CD8-positive, alpha-beta memory T cell (primary cell): ENCODE results near the gene DNHD1. TPM values are rescaled to one million over a fixed set of nuclear protein-coding genes. Genes with fewer than 3 reads are reported as not detected.

Source experiments
- CTCF ChIA-PET: fragments of 350-600 bp; sonication (Branson Sonifier 250); formaldehyde crosslinking; loops from one replicate; lab custom pipeline; 2021; ENCODE audit warnings: antibody characterized with exemption; lab: Charles Lee
- POLR2A ChIA-PET: fragments of 350-600 bp; sonication (Branson Sonifier 250); formaldehyde crosslinking; loops from one replicate; lab custom pipeline; 2021; ENCODE audit warnings: antibody characterized with exemption; lab: Charles Lee
- DNase-seq, 5 donors: peaks; one replicate each; pipeline versions ENCODE4 v3.0.0 to v3.0.0-alpha.2; 2020 to 2022; ENCODE audit warnings: mixed read lengths in 1 of 5
- H3K27ac ChIP-seq: one replicate; pipeline ENCODE4 v1.7.0; 2013; ENCODE audit warnings: low read depth, mild to moderate bottlenecking, low read length, moderate library complexity
- H3K27me3 ChIP-seq: 2 replicates; pipeline ENCODE4 v1.7.0; 2013; ENCODE audit warnings: low read length, mild to moderate bottlenecking; ENCODE audit not compliant: insufficient read depth, poor library complexity, severe bottlenecking
- H3K36me3 ChIP-seq: 2 replicates; pipeline ENCODE4 v1.7.0; 2013; ENCODE audit warnings: mild to moderate bottlenecking, low read length, moderate library complexity; ENCODE audit not compliant: insufficient read depth
- H3K4me1 ChIP-seq: 2 replicates; pipeline ENCODE4 v1.7.0; 2013; ENCODE audit warnings: mild to moderate bottlenecking, low read length, moderate library complexity; ENCODE audit not compliant: insufficient read depth
- H3K4me3 ChIP-seq: 2 replicates; pipeline ENCODE4 v1.7.0; 2013; ENCODE audit warnings: mild to moderate bottlenecking, low read length
- H3K9me3 ChIP-seq: 2 replicates; pipeline ENCODE4 v1.7.0; 2013; ENCODE audit warnings: mild to moderate bottlenecking, low read length
- H3K27ac Mint-ChIP-seq, 8 donors: one replicate each; pipeline ENCODE4 v1.8.0; 2020 to 2021; ENCODE audit warnings: mixed read lengths in 8 of 8, mild to moderate bottlenecking in 6 of 8, inconsistent platforms in 3 of 8, moderate library complexity in 3 of 8
- H3K27me3 Mint-ChIP-seq, 2 donors: one replicate each; pipeline ENCODE4 v1.8.0; 2020 to 2021; ENCODE audit warnings: mixed read lengths in 2 of 2, mild to moderate bottlenecking in 1 of 2, moderate library complexity in 1 of 2
- H3K36me3 Mint-ChIP-seq, 3 donors: one replicate each; pipeline ENCODE4 v1.8.0; 2020 to 2021; ENCODE audit warnings: mixed read lengths in 3 of 3, inconsistent platforms in 1 of 3, mild to moderate bottlenecking in 1 of 3
- H3K4me1 Mint-ChIP-seq, 3 donors: one replicate each; pipeline ENCODE4 v1.8.0; 2020 to 2021; ENCODE audit warnings: mixed read lengths in 3 of 3, inconsistent platforms in 1 of 3, mild to moderate bottlenecking in 1 of 3
- H3K4me3 Mint-ChIP-seq, 7 donors: one replicate each; pipeline ENCODE4 v1.8.0; 2020 to 2021; ENCODE audit warnings: mixed read lengths in 7 of 7, mild to moderate bottlenecking in 6 of 7, moderate library complexity in 4 of 7, inconsistent platforms in 2 of 7
- H3K9me3 Mint-ChIP-seq, 5 donors: one replicate each; pipeline ENCODE4 v1.8.0; 2020 to 2022; ENCODE audit warnings: mixed read lengths in 5 of 5, mild to moderate bottlenecking in 3 of 5, moderate library complexity in 2 of 5, inconsistent platforms in 1 of 5
- polyA plus RNA-seq: library from polyadenylated mRNA; unstranded; fragments of 300-500 nt; fragmentation: Illumina TruSeq; gene quantifications from one replicate; pipeline ENCODE4 v1.2.3, GENCODE V29; 2021
- total RNA-seq, 2 experiments: library from RNA; stranded (reverse); gene quantifications; one replicate each; pipeline ENCODE4 v1.2.3, GENCODE V29; 2021

The DNHD1 gene
- total and polyA plus RNA-seq, 3 experiments from 2014 or later, result 1.9 to 9.2 (median 8.0) TPM

GRCh38 chr11:6482441-6482840 lies 14.6 kb upstream of the DNHD1 start:
- H3K36me3 ChIP-seq, result peaks cover 31% of the 10 kb centered on the region
- ChIA-PET POLR2A (interaction anchor here (1.0 to 2.0 kb wide), 6 partner anchors 80 to 201 kb away, joined by 3 to 12 read pairs (median 6); partner anchors contain the start of genes MRPL17, SMPD1 and TAF10), CTCF (interaction anchor here (1.2 to 2.3 kb wide), 9 partner anchors 8 to 201 kb away, joined by 3 to 32 read pairs (median 6); partner anchors contain the start of genes HPX, MRPL17 and RRP8)

GRCh38 chr11:6483015-6483414 lies 14.1 kb upstream of the DNHD1 start:
- H3K4me3 Mint-ChIP-seq, result peak overlapping the region; percentile 62 to 99 (median 95)
- H3K36me3 ChIP-seq, result peaks cover 29% of the 10 kb centered on the region

More at GRCh38 chr11:6482441-6482840, 14.6 kb upstream of the DNHD1 start:
- H3K4me1 ChIP-seq, result peaks cover 28% of the 10 kb centered on the region
- Mint-ChIP-seq H3K36me3 (peaks cover 0 to 50% (median 8%) of the 10 kb centered on the region in 3 donors), H3K4me1 (peaks cover 35 to 47% (median 44%) of the 10 kb centered on the region in 3 donors), H3K4me3 (peak overlapping the region; percentile 55 to 99 (median 95)), H3K27me3 (no peaks in the 10 kb centered on the region), H3K27ac (peak overlapping the region; percentile 30 to 99 (median 98)), H3K9me3 (no peaks in the 10 kb centered on the region)
- H3K27me3 ChIP-seq, result no peaks in the 10 kb centered on the region
- peak overlapping the region; percentile 94 for H3K27ac ChIP-seq
- no peak for DNase-seq
- no peaks in the 10 kb centered on the region for H3K9me3 ChIP-seq
- H3K4me3 ChIP-seq, result peak overlapping the region; percentile 72

GRCh38 chr11:6485661-6486060 lies 11.4 kb upstream of the DNHD1 start:
- Histone ChIP-seq H3K4me1 (peaks cover 22% of the 10 kb centered on the region), H3K36me3 (peaks cover 30% of the 10 kb centered on the region), H3K9me3 (no peaks in the 10 kb centered on the region), H3K4me3 (no peak overlapping the region), H3K27me3 (no peaks in the 10 kb centered on the region), H3K27ac (no peak overlapping the region)
- Mint-ChIP-seq H3K36me3 (peaks cover 0 to 45% (median 9%) of the 10 kb centered on the region in 3 donors), H3K27ac (no peak overlapping the region), H3K9me3 (no peaks in the 10 kb centered on the region), H3K4me3 (no peak overlapping the region), H3K4me1 (peaks cover 23 to 45% (median 33%) of the 10 kb centered on the region in 3 donors), H3K27me3 (no peaks in the 10 kb centered on the region)
- no peak for DNase-seq
- POLR2A ChIA-PET, result interaction anchor here (0.6 kb wide), 1 partner anchor 13 kb away, joined by 3 read pairs; no protein-coding TSS in a partner anchor
- CTCF ChIA-PET, result interaction anchor here (1.2 to 2.7 kb wide), 3 partner anchors 95 to 122 kb away, joined by 3 to 11 read pairs (median 4); partner anchors contain the start of gene SMPD1

More at GRCh38 chr11:6483015-6483414, 14.1 kb upstream of the DNHD1 start:
- Mint-ChIP-seq H3K36me3 (peaks cover 0 to 48% (median 8%) of the 10 kb centered on the region in 3 donors), H3K27ac (peak overlapping the region; percentile 16 to 99 (median 98)), H3K4me1 (peaks cover 35 to 47% (median 44%) of the 10 kb centered on the region in 3 donors), H3K9me3 (no peaks in the 10 kb centered on the region), H3K27me3 (no peaks in the 10 kb centered on the region)
- no peak for DNase-seq
- ChIA-PET CTCF (interaction anchor here (1.2 to 2.3 kb wide), 5 partner anchors 11 to 200 kb away, joined by 3 to 32 read pairs (median 4); partner anchors contain the start of genes MRPL17 and RRP8), POLR2A (interaction anchor here (1.0 kb wide), 1 partner anchor 104 kb away, joined by 4 read pairs; no protein-coding TSS in a partner anchor)
- Histone ChIP-seq H3K27ac (no peak overlapping the region), H3K4me1 (peaks cover 28% of the 10 kb centered on the region), H3K9me3 (no peaks in the 10 kb centered on the region), H3K4me3 (no peak overlapping the region), H3K27me3 (no peaks in the 10 kb centered on the region)

GRCh38 chr11:6486256-6486655 lies 10.8 kb upstream of the DNHD1 start:
- Histone ChIP-seq H3K36me3 (peaks cover 30% of the 10 kb centered on the region), H3K27ac (no peak overlapping the region), H3K4me1 (peaks cover 20% of the 10 kb centered on the region), H3K27me3 (no peaks in the 10 kb centered on the region), H3K9me3 (no peaks in the 10 kb centered on the region), H3K4me3 (no peak overlapping the region)
- Mint-ChIP-seq H3K36me3 (peaks cover 0 to 40% (median 9%) of the 10 kb centered on the region in 3 donors), H3K9me3 (no peaks in the 10 kb centered on the region), H3K27ac (no peak overlapping the region), H3K4me3 (no peak overlapping the region), H3K27me3 (no peaks in the 10 kb centered on the region), H3K4me1 (peaks cover 17 to 39% (median 27%) of the 10 kb centered on the region in 3 donors)
- POLR2A ChIA-PET, result no interaction called here
- no peak for DNase-seq
- CTCF ChIA-PET, result interaction anchor here (1.3 to 2.7 kb wide), 2 partner anchors 108 to 123 kb away, joined by 4 to 11 read pairs; no protein-coding TSS in a partner anchor

- no peaks in the 10 kb centered on the region for H3K9me3 ChIP-seq
- H3K27me3 Mint-ChIP-seq, result no peaks in the 10 kb centered on the region
- no peak overlapping the region for H3K4me3 Mint-ChIP-seq
- ChIA-PET POLR2A (no interaction called here), CTCF (no interaction called here)
- H3K27ac ChIP-seq, result no peak overlapping the region
- peaks cover 16 to 33% (median 20%) of the 10 kb centered on the region in 3 donors for H3K4me1 Mint-ChIP-seq
- H3K36me3 Mint-ChIP-seq, result peaks cover 0 to 41% (median 13%) of the 10 kb centered on the region in 3 donors
- DNase-seq, result no peak
- peaks cover 30% of the 10 kb centered on the region for H3K36me3 ChIP-seq
- no peaks in the 10 kb centered on the region for H3K9me3 Mint-ChIP-seq
- no peak overlapping the region for H3K4me3 ChIP-seq
- peaks cover 18% of the 10 kb centered on the region for H3K4me1 ChIP-seq
- no peaks in the 10 kb centered on the region for H3K27me3 ChIP-seq
- no peak overlapping the region for H3K27ac Mint-ChIP-seq
Observed at GRCh38 chr11:6486938-6487337, 10.1 kb upstream of the DNHD1 start.

- Mint-ChIP-seq H3K27ac (peak overlapping the region in 4 of 8 donors; percentile 11 to 72 (median 31)), H3K4me3 (no peak overlapping the region), H3K27me3 (no peaks in the 10 kb centered on the region), H3K9me3 (no peaks in the 10 kb centered on the region), H3K36me3 (peaks cover 0 to 41% (median 11%) of the 10 kb centered on the region in 3 donors), H3K4me1 (peaks cover 6 to 19% (median 15%) of the 10 kb centered on the region in 3 donors)
- Histone ChIP-seq H3K36me3 (peaks cover 25% of the 10 kb centered on the region), H3K4me3 (no peak overlapping the region), H3K4me1 (peaks cover 4% of the 10 kb centered on the region), H3K27ac (no peak overlapping the region), H3K9me3 (no peaks in the 10 kb centered on the region), H3K27me3 (no peaks in the 10 kb centered on the region)
- CTCF ChIA-PET, result interaction anchor here (2.4 kb wide), 1 partner anchor 109 kb away, joined by 9 read pairs; no protein-coding TSS in a partner anchor
- POLR2A ChIA-PET, result no interaction called here
- DNase-seq, result no peak
Observed at GRCh38 chr11:6488342-6488741, 8.7 kb upstream of the DNHD1 start.

- no peak for DNase-seq
- Mint-ChIP-seq H3K27me3 (no peaks in the 10 kb centered on the region), H3K27ac (peak overlapping the region in 1 of 8 donors; percentile 35), H3K4me1 (peaks cover 3 to 16% (median 15%) of the 10 kb centered on the region in 3 donors), H3K4me3 (no peak overlapping the region), H3K36me3 (peaks cover 0 to 41% (median 9%) of the 10 kb centered on the region in 3 donors), H3K9me3 (no peaks in the 10 kb centered on the region)
- ChIA-PET CTCF (interaction anchor here (2.1 to 2.4 kb wide), 2 partner anchors 12 to 110 kb away, joined by 4 to 9 read pairs; no protein-coding TSS in a partner anchor), POLR2A (interaction anchor here (0.6 kb wide), 1 partner anchor 158 kb away, joined by 3 read pairs; no protein-coding TSS in a partner anchor)
- H3K9me3 ChIP-seq, result no peaks in the 10 kb centered on the region
- peaks cover 26% of the 10 kb centered on the region for H3K36me3 ChIP-seq
- no peak overlapping the region for H3K27ac ChIP-seq
- H3K4me3 ChIP-seq, result no peak overlapping the region
- no peaks in the 10 kb centered on the region for H3K27me3 ChIP-seq
- no peaks in the 10 kb centered on the region for H3K4me1 ChIP-seq
Observed at GRCh38 chr11:6488821-6489220, 8.3 kb upstream of the DNHD1 start.

GRCh38 chr11:6489306-6489705 lies 7.8 kb upstream of the DNHD1 start:
- peaks cover 0 to 44% (median 9%) of the 10 kb centered on the region in 3 donors for H3K36me3 Mint-ChIP-seq
- no peaks in the 10 kb centered on the region for H3K27me3 Mint-ChIP-seq
- Histone ChIP-seq H3K4me1 (no peaks in the 10 kb centered on the region), H3K4me3 (no peak overlapping the region), H3K36me3 (peaks cover 26% of the 10 kb centered on the region), H3K27me3 (no peaks in the 10 kb centered on the region), H3K27ac (no peak overlapping the region), H3K9me3 (no peaks in the 10 kb centered on the region)
- peak overlapping the region in 2 of 8 donors; percentile 1 to 18 for H3K27ac Mint-ChIP-seq
- no peak overlapping the region for H3K4me3 Mint-ChIP-seq
- peaks cover 3 to 18% (median 16%) of the 10 kb centered on the region in 3 donors for H3K4me1 Mint-ChIP-seq
- CTCF ChIA-PET, result interaction anchor here (1.2 to 2.4 kb wide), 3 partner anchors 12 to 110 kb away, joined by 3 to 9 read pairs (median 4); no protein-coding TSS in a partner anchor
- no peaks in the 10 kb centered on the region for H3K9me3 Mint-ChIP-seq
- no peak for DNase-seq
- POLR2A ChIA-PET, result interaction anchor here (0.6 kb wide), 1 partner anchor 157 kb away, joined by 3 read pairs; no protein-coding TSS in a partner anchor
